HK-2 (cell line): Measurements from ENCODE around the gene SPRED2.
A peak's percentile ranks its signal among the peaks of the same experiment; 100 is the strongest.

ENCODE experiments used
- DNase-seq: peaks from one replicate; pipeline ENCODE4 v3.0.0-alpha.2; 2018; ENCODE audit not compliant: unreplicated experiment

Gene SPRED2

DNA sequence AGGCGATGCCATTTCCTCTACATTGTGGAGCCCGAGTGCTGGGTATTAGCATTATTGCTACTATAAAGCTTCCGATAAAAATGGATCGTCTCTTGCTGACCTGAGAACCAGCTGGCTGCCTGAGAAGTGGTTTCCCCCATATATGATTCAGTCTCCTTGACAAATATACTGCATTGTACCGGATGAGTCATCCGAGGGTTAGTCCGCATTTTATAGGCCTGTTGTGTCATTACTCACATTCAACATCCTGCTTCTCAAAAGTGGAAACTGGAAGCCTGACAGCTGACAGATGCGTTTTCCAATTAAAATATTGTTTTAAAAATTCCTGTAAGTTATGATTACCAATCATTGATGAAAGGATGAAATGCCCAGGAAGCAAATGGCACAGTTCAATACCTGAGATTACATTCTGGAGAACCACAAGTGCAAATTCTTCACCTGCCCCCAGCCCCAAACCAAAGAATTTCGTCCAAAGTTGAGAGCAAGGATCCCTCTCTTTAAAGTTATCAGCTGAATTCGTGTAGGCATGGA is 65.7 kb downstream of the SPRED2 start:
- DNase-seq: peak; percentile 55

DNA sequence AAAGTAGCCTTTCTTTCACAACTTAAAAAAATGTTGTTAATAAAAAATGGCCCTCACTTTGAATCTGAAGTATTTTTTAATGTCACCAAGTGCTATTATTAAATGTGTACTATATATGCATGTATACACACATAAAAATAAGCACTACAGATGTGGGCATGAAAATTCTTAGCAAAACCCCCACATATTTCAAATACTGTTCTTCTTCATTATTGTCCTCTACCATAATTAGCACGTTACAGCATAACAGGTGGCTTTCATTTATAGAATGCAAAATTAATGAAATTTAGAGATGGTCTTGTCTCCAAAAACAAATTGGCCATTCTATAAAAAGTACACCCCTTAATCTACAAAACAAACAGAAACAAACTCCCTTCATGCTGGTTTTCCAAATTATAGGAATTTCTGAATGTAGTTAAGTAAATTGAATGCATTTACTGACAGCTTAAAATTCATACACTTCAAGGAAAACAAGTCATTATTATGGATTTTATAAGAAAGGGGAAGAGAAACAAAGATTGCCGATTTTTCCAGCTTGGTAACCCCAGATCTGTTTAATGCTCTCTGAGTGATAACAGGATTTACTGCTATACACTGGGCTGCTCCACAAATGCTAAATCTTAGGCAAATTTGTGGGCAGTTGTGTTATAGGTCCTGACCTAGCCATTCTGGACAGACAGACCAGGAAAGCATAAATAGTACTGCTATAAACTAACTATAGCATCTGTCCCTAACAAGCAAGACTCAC is 67.2 kb downstream of the SPRED2 start:
- no peak for DNase-seq

DNA sequence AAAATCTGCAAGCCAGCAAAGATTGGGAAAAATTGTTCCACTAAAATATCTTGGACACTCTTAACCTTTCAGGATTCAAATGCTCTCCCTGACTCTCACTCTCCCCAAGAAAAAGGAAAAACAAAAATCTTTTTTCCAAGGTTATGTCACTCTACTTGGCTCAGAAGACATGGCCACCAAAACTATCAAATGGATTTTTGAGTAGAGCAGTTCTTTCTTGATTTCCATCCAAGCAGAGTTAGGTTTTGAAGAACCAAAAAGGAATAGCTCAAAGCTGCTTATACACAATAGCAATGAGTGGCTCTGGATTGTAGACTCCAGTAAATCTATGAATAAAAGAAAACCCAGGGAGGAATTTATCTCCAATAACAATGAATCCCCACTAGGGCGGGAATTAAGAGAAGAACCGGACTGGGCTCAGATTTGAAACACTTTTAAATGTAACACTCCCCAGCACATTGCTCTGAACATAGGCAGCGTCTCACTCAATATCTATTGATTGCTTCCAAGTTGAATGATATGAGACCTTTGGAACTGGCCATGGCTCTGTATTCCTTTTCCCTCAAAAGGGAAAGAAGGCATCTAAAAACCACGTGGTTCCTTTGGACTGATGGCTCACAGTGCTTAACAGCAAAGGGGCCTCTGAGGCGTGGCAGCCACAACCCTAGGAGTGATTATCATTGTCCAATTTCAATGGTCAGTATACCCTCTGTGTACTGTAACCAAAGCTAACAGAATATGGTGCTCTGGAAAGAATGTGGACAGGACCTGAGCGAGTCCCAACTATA is 68.3 kb downstream of the SPRED2 start:
- no peak for DNase-seq

DNA sequence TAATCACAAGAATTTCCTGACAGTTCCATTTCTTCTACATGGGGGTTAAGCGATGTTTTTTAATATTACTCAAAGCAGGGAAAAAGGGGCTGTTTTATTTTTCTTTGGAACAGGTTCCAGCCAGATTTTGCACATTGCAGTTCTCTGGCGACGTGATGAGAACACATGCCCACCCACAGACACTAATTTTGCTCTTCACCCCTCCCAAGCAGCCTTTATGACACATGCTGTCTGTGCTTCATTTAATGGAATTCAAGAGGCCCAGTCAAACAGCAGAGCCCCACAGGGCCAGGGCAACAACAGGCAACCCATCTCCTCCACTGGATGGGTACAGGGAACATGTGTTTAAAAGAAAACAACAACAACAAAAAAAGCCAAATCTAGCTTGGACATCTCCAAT is 70.8 kb downstream of the SPRED2 start:
- DNase-seq: no peak

DNA sequence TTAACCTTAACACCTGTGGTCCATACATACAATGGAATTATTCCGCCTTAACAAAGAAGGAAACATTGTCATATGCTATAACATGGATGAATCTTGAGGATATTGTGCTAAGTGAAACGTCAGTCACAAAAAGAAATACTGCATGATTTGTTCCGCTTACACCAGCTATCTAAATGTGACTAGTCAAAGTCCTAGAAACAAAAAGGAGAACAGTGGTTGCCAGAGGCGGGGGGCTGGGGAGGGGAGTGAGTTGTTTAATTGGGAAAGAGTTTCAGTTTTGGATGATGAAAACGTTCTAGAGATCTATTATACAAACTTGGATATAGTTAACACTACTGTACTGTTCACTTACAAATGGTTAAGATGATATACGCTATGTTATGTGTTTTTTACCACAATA is 72.0 kb downstream of the SPRED2 start:
- DNase-seq: no peak

DNA sequence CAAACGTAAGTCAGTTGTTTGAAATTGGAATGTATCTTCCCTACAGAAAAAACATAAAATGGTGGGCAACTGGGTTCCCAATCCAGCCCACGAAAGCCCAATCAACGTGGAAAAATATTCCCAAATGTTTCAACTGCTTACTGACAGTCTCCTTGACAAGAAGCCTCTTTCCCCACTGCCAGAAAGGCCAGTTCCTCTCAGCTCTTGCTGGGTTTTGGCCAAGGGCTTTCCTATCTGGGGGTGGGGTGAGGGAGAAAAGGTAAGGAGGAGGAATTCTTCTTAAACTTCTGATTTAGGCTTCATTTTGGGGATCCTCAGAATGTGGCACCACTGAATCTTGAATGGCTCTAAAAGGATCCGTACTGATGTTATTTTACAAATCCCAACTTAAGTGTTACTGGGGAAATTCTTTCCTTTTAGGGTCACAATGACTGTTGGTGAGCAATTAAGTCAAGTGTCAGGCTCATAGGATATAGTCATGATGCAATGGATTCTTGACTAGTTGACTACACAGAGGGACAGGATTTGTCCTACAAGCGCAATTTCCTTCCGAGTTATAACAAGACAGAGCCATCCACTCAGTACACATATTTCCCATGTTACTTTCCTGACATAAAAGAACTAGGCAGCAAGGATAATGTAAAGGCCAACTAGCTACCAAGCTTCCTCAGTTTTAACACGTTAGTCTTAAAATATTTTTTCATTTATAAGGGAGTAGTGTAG is 73.6 kb downstream of the SPRED2 start:
- no peak for DNase-seq

DNA sequence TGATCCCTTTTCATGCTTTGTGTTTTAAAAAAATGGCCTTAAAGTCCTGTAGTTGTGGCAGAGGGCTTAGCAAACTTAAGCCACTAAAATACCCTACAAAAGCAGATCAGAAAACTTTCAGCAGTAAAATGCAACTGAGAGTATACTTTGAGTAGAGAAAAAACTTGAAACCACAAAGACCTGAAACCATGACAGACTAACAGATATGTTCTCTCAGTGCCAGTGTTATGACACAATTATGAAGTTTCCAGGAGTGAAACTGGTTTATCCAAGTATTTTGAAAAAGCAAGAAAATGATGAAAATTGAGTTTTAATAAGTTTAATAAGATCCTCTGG is 74.5 kb downstream of the SPRED2 start:
- no peak for DNase-seq

DNA sequence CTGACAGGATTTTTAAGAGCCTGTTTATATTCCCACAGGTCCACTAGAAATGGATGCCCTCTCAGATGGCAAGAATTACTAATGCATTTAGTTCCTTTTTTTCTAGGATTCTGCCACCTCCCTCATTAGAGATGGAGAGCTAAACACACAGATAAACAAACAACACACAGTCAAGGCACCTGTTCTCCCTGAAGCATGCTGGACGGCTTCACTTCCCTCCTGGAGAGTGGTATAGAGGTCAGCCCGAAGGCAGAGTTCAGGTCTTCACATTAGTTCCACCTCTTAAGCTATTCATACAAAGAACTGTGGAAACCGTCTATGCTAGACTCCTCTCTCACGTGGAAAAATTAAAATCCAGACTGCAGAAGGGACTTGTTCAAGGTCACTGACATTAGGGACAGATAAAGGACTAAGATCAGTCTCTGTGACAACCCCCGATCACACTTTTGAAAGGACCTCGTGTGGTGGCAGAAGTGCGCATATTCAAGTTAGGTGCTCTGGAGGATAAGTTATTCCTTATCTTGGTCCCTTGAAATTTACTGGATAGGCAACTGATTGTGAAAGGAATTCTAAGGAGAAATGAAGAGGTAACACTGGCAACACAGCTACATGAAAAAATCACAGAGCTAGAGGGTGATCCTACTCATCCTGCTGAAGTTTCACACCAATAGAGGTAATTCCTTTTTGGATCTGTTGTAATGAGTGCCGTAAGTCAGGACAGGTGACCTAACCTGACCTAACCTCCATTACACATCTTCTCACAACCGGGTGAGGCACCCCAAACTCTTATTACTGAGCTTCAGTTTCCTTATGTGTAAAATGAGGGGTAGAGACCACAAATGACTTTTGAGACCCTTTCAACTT is 75.1 kb downstream of the SPRED2 start:
- DNase-seq: no peak

DNA sequence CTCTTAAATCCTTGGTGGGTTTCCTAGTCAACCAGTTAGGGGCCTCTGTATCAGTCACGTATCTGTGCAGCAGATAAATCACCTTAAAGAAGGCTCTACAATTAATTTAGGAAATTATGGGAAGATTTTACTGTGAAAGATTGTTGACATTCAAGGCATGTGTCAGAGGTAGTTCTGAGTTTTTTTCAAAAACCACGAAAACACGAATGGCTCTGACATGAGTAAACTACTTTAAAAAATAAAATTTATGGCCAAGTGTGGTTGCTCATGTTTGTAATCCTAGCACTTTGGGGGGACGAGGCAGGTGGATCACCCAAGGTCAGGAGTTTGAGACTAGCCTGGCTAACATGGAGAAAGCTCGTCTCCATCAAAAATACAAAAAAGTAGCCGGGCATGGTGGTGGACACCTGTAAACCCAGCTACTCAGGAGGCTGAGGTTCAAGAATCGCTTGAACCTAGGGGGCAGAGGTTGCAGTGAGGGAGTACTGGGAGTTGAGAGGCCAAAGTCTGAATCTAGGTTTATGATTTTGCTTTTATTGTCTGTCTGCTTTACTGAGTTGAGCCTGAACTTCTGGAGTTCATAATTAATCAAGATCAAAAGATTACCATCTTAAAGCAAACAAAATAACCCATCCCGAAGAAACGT is 77.1 kb downstream of the SPRED2 start:
- no peak for DNase-seq

DNA sequence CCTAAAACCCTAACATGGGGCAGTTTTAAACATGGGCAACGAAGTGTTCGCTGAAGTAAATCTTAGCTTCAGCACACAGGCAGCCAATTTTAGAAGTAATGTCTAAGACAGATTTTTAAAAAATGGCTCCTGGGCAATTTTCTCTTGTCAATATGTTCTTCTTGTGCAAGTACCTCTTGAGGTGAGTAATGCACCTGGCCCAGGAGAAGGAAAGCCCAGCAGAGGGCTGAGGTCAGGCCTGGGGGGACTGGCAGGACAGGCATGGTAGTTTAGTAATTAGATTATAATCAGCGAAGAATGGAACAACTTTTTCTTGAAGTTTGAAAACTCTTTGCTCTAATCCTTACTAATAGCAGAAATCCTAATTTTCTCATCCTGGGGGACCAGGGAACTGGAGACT is 77.6 kb downstream of the SPRED2 start:
- no peak for DNase-seq

DNA sequence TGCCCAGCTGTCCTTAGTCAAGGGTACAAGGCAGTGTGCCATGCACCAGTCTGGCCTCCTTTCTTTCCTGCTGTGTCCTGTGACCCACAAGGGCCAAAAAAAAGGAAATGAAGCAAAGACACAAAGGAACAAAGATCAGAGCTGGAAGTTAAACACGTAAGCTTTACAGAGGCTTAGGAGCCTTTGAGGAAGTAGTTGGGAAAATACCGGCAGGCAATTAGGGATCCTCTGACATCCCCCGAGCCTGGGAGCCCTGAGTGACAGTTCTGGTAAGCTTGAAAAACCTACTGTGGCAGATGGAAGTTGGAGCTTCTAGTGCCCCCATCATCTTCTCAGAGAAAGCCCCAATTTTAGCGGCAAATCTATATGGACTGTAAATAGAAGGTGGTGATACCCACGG is 78.5 kb downstream of the SPRED2 start:
- DNase-seq: no peak

DNA sequence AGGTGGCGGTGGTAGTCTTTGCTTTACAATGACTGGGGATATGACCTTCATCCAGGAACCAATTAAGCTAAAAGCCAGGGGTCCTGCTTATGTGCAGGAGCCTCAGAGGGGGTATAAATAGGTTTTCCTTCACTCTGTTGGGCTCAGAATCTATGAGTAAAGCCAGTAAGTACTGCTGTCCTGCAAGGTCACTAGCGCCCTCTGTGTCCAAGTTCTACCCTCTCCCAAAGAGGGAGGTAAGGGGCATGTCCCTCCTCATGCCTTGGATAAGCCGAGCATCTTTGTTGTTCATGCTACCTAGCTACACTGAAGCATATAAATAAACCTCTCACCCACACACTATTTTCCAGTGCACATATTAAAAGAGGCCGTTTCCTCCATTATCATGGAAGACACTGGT is 79.4 kb downstream of the SPRED2 start:
- DNase-seq: no peak

DNA sequence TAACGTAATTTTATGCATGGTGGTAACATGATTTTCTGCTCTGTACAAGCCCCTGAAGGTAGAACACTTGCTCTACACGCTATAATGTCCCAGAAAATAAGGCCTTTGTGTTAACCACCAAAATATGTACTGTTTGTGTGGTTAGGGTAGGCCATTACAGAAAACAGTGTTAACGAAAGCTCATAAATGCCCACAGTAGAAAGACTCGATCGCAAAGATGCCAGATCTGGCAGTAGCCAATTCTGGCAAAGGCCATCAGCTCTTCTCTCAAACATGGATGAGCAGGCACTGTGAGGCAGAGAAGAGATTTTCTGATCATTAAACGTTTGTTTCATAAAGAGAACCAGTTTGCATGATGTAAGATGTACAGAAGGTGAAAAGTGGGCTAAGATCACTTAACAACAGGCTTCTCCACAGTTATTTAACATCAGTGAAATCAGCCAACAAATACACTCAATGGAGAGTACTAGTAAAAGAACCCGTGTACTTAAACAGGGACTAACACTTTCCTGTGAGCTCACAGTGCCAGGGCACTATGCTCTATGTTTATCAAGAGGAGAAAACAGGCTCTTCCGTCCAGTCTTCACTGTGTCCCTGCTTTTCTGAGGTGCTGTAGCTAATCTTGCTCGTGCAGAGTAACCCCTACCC is 80.3 kb downstream of the SPRED2 start:
- no peak for DNase-seq

DNA sequence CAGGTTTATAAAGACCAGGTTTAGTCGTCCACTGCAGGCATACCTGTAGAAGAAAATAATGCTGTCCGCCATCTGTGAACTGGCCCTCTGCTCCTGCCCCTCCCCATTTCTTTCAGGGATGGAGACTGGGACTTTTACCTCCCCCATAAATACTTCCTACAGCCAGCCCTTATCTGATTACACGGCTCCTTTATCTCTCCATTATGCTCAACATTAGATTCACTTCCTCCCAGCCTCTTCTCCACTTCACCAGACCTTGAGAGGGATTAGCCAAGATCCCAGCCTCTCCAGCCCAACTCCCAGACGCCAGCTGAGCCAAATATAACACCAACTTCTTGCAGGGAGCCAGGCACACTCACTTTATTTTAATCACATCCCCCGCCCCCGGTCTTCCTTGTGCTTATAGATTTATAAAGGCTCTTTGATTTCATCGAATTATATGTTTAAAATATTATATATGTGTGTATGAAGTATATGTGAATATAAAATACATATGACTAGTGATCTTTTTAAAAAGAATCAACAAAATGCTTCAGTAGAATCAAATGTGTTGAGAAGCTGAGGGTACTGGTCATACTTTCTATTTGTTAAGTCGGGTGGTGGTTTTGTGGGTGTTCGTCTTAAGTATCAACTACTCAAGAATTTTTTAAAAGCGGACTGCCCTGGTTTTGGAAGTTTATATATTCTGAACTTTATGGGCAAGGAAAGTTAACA is 81.0 kb downstream of the SPRED2 start:
- no peak for DNase-seq

DNA sequence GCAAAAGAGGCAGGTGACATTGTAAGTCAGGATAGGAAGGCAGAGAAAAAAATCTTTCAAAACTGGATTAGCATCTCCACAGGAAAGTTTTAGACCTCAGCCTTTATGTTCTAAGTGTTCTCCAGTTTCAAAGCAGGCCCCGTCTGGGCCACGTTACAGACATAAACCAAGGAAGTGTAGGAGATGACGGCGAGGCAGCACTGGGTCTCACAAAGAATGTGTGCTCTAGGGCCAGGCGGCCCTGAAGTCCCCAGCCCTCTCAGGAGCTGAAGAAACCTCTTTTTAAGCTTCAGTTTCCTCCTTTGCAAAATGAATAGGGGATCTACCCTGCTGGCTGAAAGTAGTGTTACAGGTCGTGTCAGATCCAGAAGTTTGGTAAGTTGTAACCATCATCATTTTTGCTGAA is 81.7 kb downstream of the SPRED2 start:
- DNase-seq: no peak

DNA sequence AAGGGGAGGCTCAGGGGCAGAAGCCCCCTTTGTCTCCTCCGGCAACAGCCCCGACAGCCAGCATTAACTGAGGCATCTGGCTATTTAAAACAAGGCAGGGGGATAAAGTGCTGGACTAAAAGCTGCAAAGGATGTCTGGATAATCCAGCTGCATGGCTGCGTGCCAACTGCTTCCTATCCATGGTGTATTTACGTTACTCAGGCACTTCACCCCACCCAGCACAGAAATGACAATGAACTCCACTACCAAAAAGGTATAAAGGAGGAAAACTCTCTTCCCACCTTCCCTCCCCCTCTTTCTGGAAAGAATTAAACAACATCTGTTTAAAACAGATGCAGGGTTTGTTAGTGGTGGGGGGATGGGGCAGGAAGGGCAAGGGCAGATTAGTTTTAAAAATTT is 82.5 kb downstream of the SPRED2 start:
- DNase-seq: no peak

DNA sequence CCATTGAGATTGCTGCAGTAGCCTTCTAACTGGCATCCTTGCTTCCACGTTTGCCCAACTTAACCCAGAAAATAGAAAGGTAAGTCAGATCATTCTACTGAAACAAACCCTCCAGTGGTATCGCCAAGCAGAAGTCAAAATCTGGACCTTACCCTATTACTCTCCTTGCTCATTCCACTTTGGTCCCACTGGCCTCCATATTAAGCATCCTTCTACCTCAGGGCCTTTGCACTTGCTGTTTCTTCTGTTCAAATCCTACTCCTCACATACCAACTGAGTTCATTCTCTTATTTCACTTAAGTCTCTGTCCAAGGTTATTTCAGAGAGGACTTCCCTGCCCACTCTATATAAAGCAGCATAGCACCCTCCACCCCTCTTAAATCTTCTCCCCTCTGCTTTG is 84.5 kb downstream of the SPRED2 start:
- no peak for DNase-seq

DNA sequence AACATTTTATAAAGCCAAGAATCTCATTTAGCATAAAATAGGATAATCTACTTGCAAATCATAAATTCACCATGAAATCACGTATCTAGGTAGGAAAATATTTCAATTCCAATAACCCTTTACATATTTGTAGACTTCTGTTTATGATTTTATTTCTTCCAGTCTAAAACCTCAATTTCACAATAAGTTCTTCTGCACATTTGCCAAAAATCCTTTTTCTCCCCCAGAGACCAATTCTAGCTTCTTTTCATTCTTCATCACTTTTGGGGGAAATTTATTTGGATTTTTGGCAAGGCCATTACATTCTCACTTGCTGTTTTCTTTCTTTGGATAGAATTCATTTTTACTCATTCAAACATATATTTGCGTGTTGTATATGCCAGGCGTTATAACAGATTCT is 86.8 kb downstream of the SPRED2 start:
- DNase-seq: no peak

DNA sequence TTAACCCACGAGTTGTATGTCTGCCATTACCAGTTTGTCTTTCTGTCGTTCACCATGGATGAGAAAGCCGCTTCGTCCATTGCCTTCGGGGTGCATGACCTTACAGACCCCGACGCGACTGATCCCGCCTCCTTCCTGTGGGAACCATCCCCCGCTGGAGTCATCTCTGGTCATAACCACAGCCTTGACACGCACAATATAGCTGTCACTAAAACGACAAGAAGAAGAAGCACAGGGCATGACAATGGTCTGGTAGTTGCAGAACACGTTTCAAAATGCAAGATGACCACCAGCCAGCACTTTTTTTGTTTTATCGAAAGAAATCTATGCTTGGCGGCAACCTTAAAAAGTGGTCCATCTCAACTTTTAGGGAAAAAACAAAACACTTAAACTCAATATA is 87.7 kb downstream of the SPRED2 start:
- no peak for DNase-seq

DNA sequence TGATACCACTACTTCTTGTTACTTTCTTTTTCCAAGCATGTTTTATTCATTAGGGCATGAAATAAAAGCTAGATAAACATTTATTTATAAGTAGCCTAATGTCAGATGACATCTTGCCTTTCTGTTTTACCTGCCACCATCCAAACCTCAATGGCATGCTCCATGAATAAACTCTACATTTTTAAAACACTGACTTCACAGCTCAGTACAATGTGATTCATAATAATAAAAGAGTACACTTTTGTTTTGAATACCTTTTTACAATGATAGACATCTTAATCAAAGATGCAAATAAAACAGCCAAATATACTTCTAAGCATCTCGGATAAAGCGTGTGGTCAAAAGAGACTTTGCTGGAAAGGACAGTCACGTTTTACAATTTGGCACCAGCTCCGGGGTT is 88.2 kb downstream of the SPRED2 start:
- no peak for DNase-seq
